H1 (cell line): Measurements from ENCODE around the gene CELSR1. TPM values are rescaled to one million over a fixed set of nuclear protein-coding genes. Genes with fewer than 3 reads are reported as not detected.

Source experiments
- CTCF ChIA-PET: fragments of 300-600 bp; sonication (Branson Sonifier 250); formaldehyde crosslinking; loops from one replicate; lab custom pipeline; 2021; ENCODE audit not compliant: partially characterized antibody; lab: Charles Lee
- POLR2A ChIA-PET: fragments of 300-600 bp; sonication (Branson Sonifier 250); formaldehyde crosslinking; loops from one replicate; lab custom pipeline; 2021; ENCODE audit warnings: inconsistent platforms; ENCODE audit not compliant: partially characterized antibody; lab: Charles Lee
- DNase-seq, 2 experiments: peaks; one replicate each; pipeline versions ENCODE4 v3.0.0 to v3.0.0-alpha.2; 2010 to 2022; ENCODE audit warnings: low spot score in 2 of 2, low read depth in 1 of 2, mixed read lengths in 1 of 2
- FAIRE-seq: peaks from 2 replicates; lab custom pipeline; 2011; peaks lifted over from hg19 to GRCh38; lab: Jason Lieb, UNC
- H2AFZ ChIP-seq: 2 replicates; pipeline ENCODE4 v1.8.1; 2012; ENCODE audit warnings: low read length, inconsistent platforms
- H2AK5ac ChIP-seq: 2 replicates; pipeline ENCODE4 v1.6.1; 2013; ENCODE audit warnings: low read depth, low read length
- H2BK120ac ChIP-seq: replicated peaks from 2 replicates; pipeline ENCODE3; 2013; ENCODE audit warnings: low read depth, low read length, inconsistent platforms
- H2BK12ac ChIP-seq: 2 replicates; pipeline ENCODE4 v1.6.1; 2013; ENCODE audit warnings: low read depth, low read length
- H2BK15ac ChIP-seq: 2 replicates; pipeline ENCODE4 v1.6.1; 2013; ENCODE audit warnings: low read length
- H2BK20ac ChIP-seq: 2 replicates; pipeline ENCODE4 v1.6.1; 2013; ENCODE audit warnings: low read length
- H2BK5ac ChIP-seq: 2 replicates; pipeline ENCODE4 v1.6.1; 2013; ENCODE audit warnings: low read depth, low read length
- H3K14ac ChIP-seq: 2 replicates; pipeline ENCODE4 v1.6.1; 2013; ENCODE audit warnings: inconsistent platforms; ENCODE audit not compliant: insufficient read length
- H3K18ac ChIP-seq: 2 replicates; pipeline ENCODE4 v1.6.1; 2013; ENCODE audit warnings: low read length; ENCODE audit errors: extremely low read depth
- H3K23ac ChIP-seq: 2 replicates; pipeline ENCODE4 v1.6.1; 2013; ENCODE audit warnings: inconsistent platforms; ENCODE audit not compliant: insufficient read length
- H3K23me2 ChIP-seq: 2 replicates; pipeline ENCODE4 v1.6.1; 2013; ENCODE audit warnings: low read depth, low read length
- H3K27ac ChIP-seq: 2 replicates; pipeline ENCODE4 v1.6.1; 2011; ENCODE audit warnings: low read depth, low read length, inconsistent platforms
- H3K27me3 ChIP-seq, 4 experiments: replicated peaks in 1 of 4; 1 replicate in 1 of 4; 2 replicates in 3 of 4; pipeline versions ENCODE4 v1.6.1 to v1.8.1; 2011 to 2013; ENCODE audit warnings: low read length in 3 of 4, mild to moderate bottlenecking in 3 of 4, inconsistent platforms in 2 of 4, mixed read lengths in 2 of 4, moderate library complexity in 1 of 4; ENCODE audit not compliant: control insufficient read depth in 3 of 4, insufficient read depth in 3 of 4; ENCODE audit errors: extremely low read depth in 1 of 4
- H3K36me3 ChIP-seq, 4 experiments: 2 replicates each; pipeline versions ENCODE4 v1.6.1 to v1.8.1; 2011 to 2013; ENCODE audit warnings: mild to moderate bottlenecking in 4 of 4, low read length in 3 of 4, moderate library complexity in 2 of 4, control low read depth in 1 of 4, inconsistent platforms in 1 of 4; ENCODE audit not compliant: insufficient read depth in 4 of 4, control insufficient read depth in 2 of 4
- H3K4ac ChIP-seq: replicated peaks from 2 replicates; pipeline ENCODE3; 2013; ENCODE audit warnings: low read length, low read depth, mixed read lengths, inconsistent platforms; ENCODE audit not compliant: insufficient read length
- H3K4me1 ChIP-seq, 4 experiments: replicated peaks in 1 of 4; 1 replicate in 1 of 4; 2 replicates in 3 of 4; pipeline versions ENCODE4 v1.6.1 to v1.8.1; 2011 to 2013; ENCODE audit warnings: low read length in 3 of 4, inconsistent platforms in 2 of 4, mixed read lengths in 1 of 4; ENCODE audit not compliant: insufficient read depth in 4 of 4, control insufficient read depth in 3 of 4
- H3K4me2 ChIP-seq, 2 experiments: 2 replicates each; pipeline versions ENCODE4 v1.6.1 to v1.8.1; 2011 to 2013; ENCODE audit warnings: low read depth in 2 of 2, low read length in 2 of 2, control low read depth in 1 of 2, inconsistent platforms in 1 of 2, mild to moderate bottlenecking in 1 of 2; ENCODE audit not compliant: insufficient read depth in 1 of 2
- H3K4me3 ChIP-seq, 4 experiments: fragments of 200-600, 300-600 bp in 1 of 4; sonication (generic), shearing (Covaris generic), sonication (Bioruptor Twin) in 1 of 4; 2 replicates each; pipeline versions ENCODE4 v1.5.1 to v1.8.1; 2011 to 2016; ENCODE audit warnings: low read length in 4 of 4, low read depth in 3 of 4, control low read depth in 2 of 4, inconsistent platforms in 2 of 4, mild to moderate bottlenecking in 2 of 4, mixed read lengths in 1 of 4, moderate library complexity in 1 of 4; ENCODE audit not compliant: insufficient read depth in 2 of 4; ENCODE audit errors: extremely low read depth in 1 of 4
- H3K56ac ChIP-seq: replicated peaks from 2 replicates; pipeline ENCODE3; 2013; ENCODE audit warnings: low read depth, mild to moderate bottlenecking, mixed read lengths, low read length, inconsistent platforms; ENCODE audit not compliant: insufficient read length
- H3K79me1 ChIP-seq: 2 replicates; pipeline ENCODE4 v1.6.1; 2013; ENCODE audit warnings: low read depth, low read length, control low read depth
- H3K79me2 ChIP-seq, 2 experiments: 2 replicates each; pipeline versions ENCODE4 v1.6.1 to v1.8.1; 2012 to 2013; ENCODE audit warnings: low read length in 2 of 2, mild to moderate bottlenecking in 2 of 2, inconsistent platforms in 1 of 2; ENCODE audit not compliant: insufficient read depth in 2 of 2, control insufficient read depth in 1 of 2
- H3K9ac ChIP-seq, 4 experiments: replicated peaks in 1 of 4; 1 replicate in 1 of 4; 2 replicates in 3 of 4; pipeline versions ENCODE4 v1.6.1 to v1.8.1; 2011 to 2013; ENCODE audit warnings: low read depth in 3 of 4, low read length in 3 of 4, control low read depth in 2 of 4, mild to moderate bottlenecking in 2 of 4, moderate library complexity in 2 of 4, inconsistent platforms in 1 of 4; ENCODE audit errors: extremely low read depth in 1 of 4
- H3K9me3 ChIP-seq, 2 experiments: 2 replicates each; pipeline versions ENCODE4 v1.6.1 to v1.8.1; 2012 to 2013; ENCODE audit warnings: mild to moderate bottlenecking in 2 of 2, moderate library complexity in 2 of 2, control low read depth in 1 of 2, inconsistent platforms in 1 of 2, low read depth in 1 of 2, low read length in 1 of 2, mixed read lengths in 1 of 2; ENCODE audit not compliant: insufficient read depth in 2 of 2
- H4K20me1 ChIP-seq, 2 experiments: replicated peaks in 1 of 2; 2 replicates each; pipeline versions ENCODE3 to v1.8.1; 2011 to 2013; ENCODE audit warnings: inconsistent platforms in 2 of 2, low read length in 2 of 2, mild to moderate bottlenecking in 1 of 2; ENCODE audit not compliant: insufficient read depth in 2 of 2, control insufficient read depth in 1 of 2
- H4K5ac ChIP-seq: 2 replicates; pipeline ENCODE4 v1.6.1; 2013; ENCODE audit warnings: low read length, low read depth, mixed read lengths, inconsistent platforms; ENCODE audit not compliant: insufficient read length
- H4K8ac ChIP-seq: 2 replicates; pipeline ENCODE4 v1.8.0; 2013; ENCODE audit warnings: mild to moderate bottlenecking, moderate library complexity, low read length, inconsistent platforms; ENCODE audit not compliant: insufficient read depth; ENCODE audit errors: extremely low read depth
- H4K91ac ChIP-seq: replicated peaks from 2 replicates; pipeline ENCODE3; 2013; ENCODE audit warnings: low read length, mixed read lengths, inconsistent platforms; ENCODE audit not compliant: insufficient read length
- CREB1 ChIP-seq: IDR thresholded peaks from 2 replicates; pipeline ENCODE4 v1.6.1; 2012; ENCODE audit warnings: inconsistent platforms
- CTBP2 ChIP-seq: IDR thresholded peaks from 2 replicates; pipeline ENCODE4 v1.7.0; 2011; ENCODE audit warnings: borderline replicate concordance, mild to moderate bottlenecking, moderate library complexity, mixed read lengths, low read length; ENCODE audit not compliant: insufficient read depth, insufficient read length
- EGR1 ChIP-seq: IDR thresholded peaks from 2 replicates; pipeline ENCODE4 v1.6.1; 2011; ENCODE audit warnings: low read depth, low read length, borderline replicate concordance
- GTF2F1 ChIP-seq: IDR thresholded peaks from 2 replicates; pipeline ENCODE4 v1.6.1; 2012; ENCODE audit warnings: low read depth, low read length, improper control_type of control experiment, borderline replicate concordance
- HDAC6 ChIP-seq: IDR thresholded peaks from one replicate; pipeline ENCODE4 v1.7.1; 2012; ENCODE audit warnings: low read depth, mild to moderate bottlenecking, inconsistent platforms, low read length, moderate library complexity
- KDM5A ChIP-seq: fragments of 200-600 bp; IDR thresholded peaks from 2 replicates; pipeline ENCODE4 v1.7.1; 2012; ENCODE audit warnings: mild to moderate bottlenecking, low read length, inconsistent platforms, mixed read lengths
- MAX ChIP-seq: IDR thresholded peaks from 2 replicates; pipeline ENCODE4 v1.6.1; 2012; ENCODE audit warnings: inconsistent platforms
- NANOG ChIP-seq: IDR thresholded peaks from 2 replicates; pipeline ENCODE4 v1.6.1; 2011; ENCODE audit warnings: low read length, low read depth, mild to moderate bottlenecking, inconsistent platforms; ENCODE audit not compliant: insufficient read depth, poor library complexity, severe bottlenecking
- NRF1 ChIP-seq: IDR thresholded peaks from 2 replicates; pipeline ENCODE4 v1.6.1; 2011; ENCODE audit warnings: mild to moderate bottlenecking, low read depth, low read length, improper control_type of control experiment
- SIRT6 ChIP-seq: IDR thresholded peaks from one replicate; pipeline ENCODE4 v1.7.1; 2012; ENCODE audit warnings: low read length, inconsistent platforms
- SP2 ChIP-seq: IDR thresholded peaks from 2 replicates; pipeline ENCODE4 v1.6.1; 2012; ENCODE audit warnings: mild to moderate bottlenecking, low read length, inconsistent platforms
- SRF ChIP-seq: IDR thresholded peaks from 2 replicates; pipeline ENCODE4 v1.6.1; 2011; ENCODE audit warnings: mild to moderate bottlenecking, low read depth, low read length, moderate library complexity
- SUZ12 ChIP-seq: fragments of 200-600 bp; sonication (generic); IDR thresholded peaks from 2 replicates; pipeline ENCODE4 v1.6.1; 2012; ENCODE audit warnings: mild to moderate bottlenecking, inconsistent platforms, low read length, moderate library complexity, mixed read lengths
- TAF7 ChIP-seq: optimal IDR thresholded peaks from 2 replicates; pipeline ENCODE3; 2011; ENCODE audit warnings: low read depth, mild to moderate bottlenecking, inconsistent platforms, low read length, moderate library complexity, borderline replicate concordance
- WGBS, 2 experiments: shearing (Covaris generic) in 1 of 2; methylation state at CpG; one replicate each; pipeline versions ENCODE4 v1.1.6 to v1.1.7; 2013 to 2015; ENCODE audit warnings: low lambda C conversion rate in 2 of 2, mixed read lengths in 2 of 2, inconsistent platforms in 1 of 2, low coverage in 1 of 2, missing lambda C conversion rate in 1 of 2; ENCODE audit not compliant: insufficient replicate concordance in 2 of 2, insufficient coverage in 1 of 2, insufficient read length in 1 of 2; ENCODE audit errors: extremely low coverage in 1 of 2, missing lambda C conversion rate in 1 of 2; 5-methylcytosine and 5-hydroxymethylcytosine counted together
- polyA plus RNA-seq, 7 experiments: library from polyadenylated mRNA; depleted of rRNA in 3 of 7; stranded (reverse) in 5 of 7; unstranded in 2 of 7; fragments of >200 nt in 5 of 7; fragments of 200-250 nt in 2 of 7; gene quantifications; 1 replicate in 5 of 7; 2 replicates in 1 of 7; 4 replicates in 1 of 7; pipeline versions ENCODE4 v1.2.1 to v1.2.3, GENCODE V29; 2011 to 2013; ENCODE audit warnings: missing spikeins in 2 of 7, mixed read lengths in 2 of 7
- total RNA-seq: library from RNA; stranded (reverse); fragmentation: NEBNext Ultra II Directional; extraction: Animal tissue kit (Norgen Biotek cat#: 25700); gene quantifications from 2 replicates; pipeline ENCODE4 v1.2.1, GENCODE V29; 2021

Gene CELSR1
- total and polyA plus RNA-seq, 2 of the 8 experiments (the other 6 are each of a cell fraction or from before 2014, with no cell fraction given): 9.0 to 12.4 TPM

DNA sequence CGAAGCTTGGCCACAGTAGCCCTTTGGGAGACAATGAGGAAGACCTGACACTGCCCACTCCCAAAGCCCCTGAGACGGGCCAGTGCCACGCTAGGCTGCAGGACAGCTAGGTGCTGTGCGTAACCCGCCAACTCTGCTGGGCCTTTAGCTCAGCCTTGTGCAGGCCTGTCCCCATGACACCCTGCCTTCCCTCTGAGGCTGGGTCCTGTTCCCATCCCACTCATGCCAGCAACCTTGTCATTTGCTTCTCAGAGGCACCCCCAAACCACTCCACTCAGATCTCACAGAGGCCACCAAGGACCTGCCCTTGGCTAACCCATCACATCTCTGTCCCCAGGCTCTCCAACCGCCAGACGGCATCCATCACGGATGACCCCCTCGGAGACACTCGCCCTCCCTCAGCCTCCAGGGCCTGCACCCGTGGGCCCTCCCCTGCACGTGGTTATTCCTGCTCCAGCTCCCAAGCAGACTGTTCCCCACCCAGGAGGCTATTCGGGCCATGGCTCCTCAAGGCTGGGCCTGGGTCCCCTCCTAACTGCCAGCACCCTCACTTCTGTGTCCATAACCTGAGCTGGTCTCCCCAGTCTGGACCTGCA, 11.1 kb downstream of the CELSR1 start:
- H3K9me3 ChIP-seq: no peaks in the 10 kb centered on the region
- no peaks in the 10 kb centered on the region for H3K27me3 ChIP-seq
- POLR2A ChIA-PET: no interaction called here
- FAIRE-seq: no peak
- no peak overlapping the region for H4K91ac ChIP-seq
- no peak overlapping the region for H4K8ac ChIP-seq
- no peak overlapping the region for H4K5ac ChIP-seq
- H2BK12ac ChIP-seq: 0 out of 2 replicates have a peak overlapping the region, but pooled peaks have one; percentile 17
- no peak overlapping the region for H3K14ac ChIP-seq
- no peaks in the 10 kb centered on the region; the same call in 1 of the 2 replicates for H3K79me1 ChIP-seq
- H3K23ac ChIP-seq: no peak overlapping the region
- H3K27ac ChIP-seq: no peak overlapping the region
- peaks cover 0 to 6% (median 0%) of the 10 kb centered on the region in 4 experiments; a peak in 3 of 7 replicates for H3K4me1 ChIP-seq
- 0 out of 2 replicates have a peak overlapping the region, but pooled peaks have one; percentile 29 for H2BK15ac ChIP-seq
- no peak overlapping the region for H2BK5ac ChIP-seq
- H2AFZ ChIP-seq: no peak overlapping the region
- no peak overlapping the region for H3K4ac ChIP-seq
- H3K9ac ChIP-seq: no peak overlapping the region; a peak in 1 of 7 replicates
- no peaks in the 10 kb centered on the region for H3K23me2 ChIP-seq
- WGBS, 2 experiments: 84% methylated on average over 13 of the region's 13 CpGs; no CpG with 5 or more reads in 1 of the 2 experiments
- H3K4me2 ChIP-seq: no peak overlapping the region
- no peak overlapping the region for H3K56ac ChIP-seq
- H4K20me1 ChIP-seq: peaks cover 2 to 10% of the 10 kb centered on the region in 2 experiments
- no peaks in the 10 kb centered on the region; a peak in 1 of 4 replicates for H3K79me2 ChIP-seq
- H3K4me3 ChIP-seq: no peak overlapping the region
- no peak overlapping the region for H2BK20ac ChIP-seq
- H2AK5ac ChIP-seq: no peak overlapping the region; the same call in 1 of the 2 replicates
- no peak overlapping the region for H3K18ac ChIP-seq
- no peak overlapping the region for H2BK120ac ChIP-seq
- DNase-seq: no peak
- CTCF ChIA-PET: interaction anchor here (1.1 to 2.8 kb wide), 2 partner anchors 16 to 38 kb away, joined by 3 to 11 read pairs; no protein-coding TSS in a partner anchor
- no peaks in the 10 kb centered on the region for H3K36me3 ChIP-seq
- TF ChIP-seq NRF1: no peak
- TF ChIP-seq HDAC6: no peak
- no peak for TF ChIP-seq EGR1
- no peak for TF ChIP-seq MAX
- TF ChIP-seq SUZ12: no peak
- no peak for TF ChIP-seq NANOG
- no peak for TF ChIP-seq SIRT6
- no peak for TF ChIP-seq CREB1
- no peak for TF ChIP-seq KDM5A
- no peak for TF ChIP-seq GTF2F1
- TF ChIP-seq CTBP2: no peak
- no peak for TF ChIP-seq SP2
- no peak for TF ChIP-seq TAF7
- TF ChIP-seq SRF: no peak
